D341Med (cell line): ENCODE data around the gene DNAJC25.
A peak's percentile ranks its signal among the peaks of the same experiment; 100 is the strongest.

ENCODE experiments used
- DNase-seq: peaks from one replicate; pipeline ENCODE4 v3.0.0; 2012; ENCODE audit warnings: low spot score

DNAJC25 gene

GRCh38 chr9:111627260-111627963 is 3.7 kb upstream of the DNAJC25 start:
- no peak for DNase-seq

DNA sequence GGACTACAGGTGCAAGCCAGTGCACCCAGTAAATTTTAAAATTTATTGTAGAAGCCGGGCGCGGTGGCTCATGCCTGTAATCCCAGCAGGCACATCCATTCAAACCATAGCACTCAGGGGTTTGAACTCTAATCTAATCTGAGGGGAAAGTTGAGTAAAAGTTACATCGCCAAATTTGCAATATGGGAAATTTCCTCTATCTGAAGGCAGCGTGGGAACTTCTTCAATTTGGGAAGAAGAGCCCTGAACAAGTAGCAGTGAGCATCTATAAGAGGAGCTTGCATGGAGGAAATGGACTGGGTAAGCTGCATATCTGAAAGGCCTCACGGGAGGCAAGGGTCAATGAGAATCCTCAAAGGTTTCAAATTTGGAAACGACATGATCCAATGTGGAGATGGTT is 2.7 kb upstream of the DNAJC25 start:
- no peak for DNase-seq

- DNase-seq = peak; percentile 36
Observed at GRCh38 chr9:111630182-111630963, 761 bp upstream of the DNAJC25 start.

- DNase-seq = no peak
Observed at GRCh38 chr9:111630964-111631213, 245 bp upstream of the DNAJC25 start.

DNA sequence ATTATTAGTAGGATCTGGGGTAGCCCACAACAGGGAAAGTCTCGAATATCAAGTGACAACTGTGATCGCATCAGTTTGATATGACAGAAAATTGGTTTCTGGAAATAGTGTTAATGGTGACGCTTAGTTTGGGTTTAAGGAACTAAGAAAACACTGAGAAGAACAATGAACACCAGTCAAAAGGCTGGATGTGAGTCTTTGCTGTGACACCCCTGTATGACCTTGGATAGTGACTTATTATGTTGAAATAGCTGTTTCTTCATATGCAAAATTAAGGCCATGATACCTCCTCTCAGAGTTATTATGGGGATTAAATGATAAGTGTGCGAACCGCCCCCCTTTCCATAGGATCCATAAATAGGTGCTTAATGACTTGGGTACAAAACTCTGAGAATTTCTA is 926 bp downstream of the DNAJC25 start:
- no peak for DNase-seq

DNA sequence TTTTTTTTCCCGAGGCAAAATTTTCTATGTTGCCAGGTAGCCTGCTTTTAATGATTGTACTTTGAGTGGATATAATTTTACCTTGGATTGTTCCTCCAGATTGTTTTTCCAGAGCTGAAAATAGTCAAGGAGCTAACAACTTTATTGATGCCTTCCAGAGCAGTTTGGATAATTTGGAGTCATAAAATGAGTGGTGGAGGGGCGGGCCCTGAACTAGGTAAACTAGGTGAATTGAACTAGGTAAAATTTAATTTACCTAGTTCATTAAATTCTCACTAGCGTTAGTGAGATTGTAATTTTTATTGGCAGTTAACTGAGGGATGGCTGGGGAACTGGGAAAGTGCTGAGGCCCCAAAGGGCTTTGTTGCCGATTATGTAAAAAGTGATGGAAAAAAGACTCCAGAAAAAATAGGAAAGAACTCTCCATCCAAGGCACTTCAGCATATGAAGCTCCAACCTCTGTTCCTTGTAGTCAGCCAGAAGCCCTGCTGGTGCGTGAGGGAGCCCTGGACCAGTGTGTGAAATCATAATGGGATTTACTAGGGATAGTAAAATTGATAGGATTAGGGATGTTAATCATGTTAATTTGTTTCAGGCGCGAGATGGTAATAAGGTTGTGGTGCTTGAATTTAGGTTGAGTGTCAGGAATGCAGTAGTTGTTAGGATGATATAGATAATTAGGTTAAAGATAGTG is 1.7 kb downstream of the DNAJC25 start:
- DNase-seq = peak; percentile 41

- no peak for DNase-seq
Observed at GRCh38 chr9:111633389-111633736, 2.2 kb downstream of the DNAJC25 start.

GRCh38 chr9:111634860-111635259 is 3.7 kb downstream of the DNAJC25 start:
- DNase-seq = no peak

GRCh38 chr9:111637421-111637950 is 6.4 kb downstream of the DNAJC25 start:
- no peak for DNase-seq

- no peak for DNase-seq
Observed at GRCh38 chr9:111644195-111644772, 13.2 kb downstream of the DNAJC25 start.

DNA sequence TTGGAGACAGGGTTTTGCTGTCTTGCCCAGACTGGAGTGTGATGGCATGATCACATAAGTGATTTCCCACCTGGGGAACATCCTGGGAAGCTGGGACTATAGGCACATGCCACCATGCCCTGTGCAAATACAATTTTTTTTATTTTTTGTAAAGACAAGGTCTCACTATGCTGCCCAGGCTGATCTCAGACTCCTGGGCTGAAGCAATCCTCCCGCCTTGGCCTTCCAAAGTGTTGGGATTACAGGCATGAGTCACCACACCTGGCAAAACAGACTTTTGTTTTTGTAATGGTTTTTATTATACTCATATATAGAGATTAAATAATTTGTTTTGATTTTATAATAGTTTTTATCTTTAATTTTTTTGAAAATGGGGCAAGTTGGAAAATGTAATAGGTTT is 14.7 kb downstream of the DNAJC25 start:
- no peak for DNase-seq

DNA sequence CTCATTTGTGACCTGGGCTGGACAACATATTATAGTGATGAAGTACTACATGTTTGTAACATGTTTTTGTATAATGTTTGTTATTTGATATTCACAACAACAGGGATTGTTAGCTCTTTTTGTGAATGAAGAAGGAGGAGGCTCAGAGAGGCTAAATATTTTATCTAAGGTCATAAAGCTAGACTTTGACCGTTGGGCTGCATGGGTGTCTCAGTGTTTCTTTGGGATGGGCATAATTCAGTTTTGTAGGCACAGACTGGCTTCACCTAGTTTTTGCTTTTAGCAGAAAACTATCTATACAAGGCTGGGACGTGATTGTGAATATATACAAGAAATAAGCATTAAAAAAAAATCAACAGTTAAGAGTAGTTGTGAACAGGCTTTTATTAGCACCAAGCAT is 15.3 kb downstream of the DNAJC25 start:
- DNase-seq = no peak

DNA sequence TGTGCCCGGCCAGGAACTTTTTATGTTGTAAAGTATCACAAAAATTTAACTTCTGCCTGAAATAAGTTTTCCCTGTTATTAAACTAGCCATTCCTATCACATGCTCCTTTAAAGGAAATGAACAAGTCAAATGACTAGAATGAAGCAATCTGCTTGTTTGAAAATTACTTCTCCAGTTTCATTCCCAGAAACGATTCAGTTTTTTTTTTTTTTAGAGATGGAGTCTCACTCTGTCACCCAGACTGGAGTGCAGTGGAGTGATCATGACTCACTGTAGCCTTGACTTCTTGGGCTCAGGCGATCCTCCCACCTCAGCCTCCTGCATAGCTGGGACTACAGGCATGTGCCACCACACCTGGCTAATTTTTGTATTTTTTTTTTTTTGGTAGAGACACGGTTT is 16.9 kb downstream of the DNAJC25 start:
- no peak for DNase-seq

- DNase-seq = no peak
Observed at GRCh38 chr9:111649016-111649415, 17.9 kb downstream of the DNAJC25 start.

DNA sequence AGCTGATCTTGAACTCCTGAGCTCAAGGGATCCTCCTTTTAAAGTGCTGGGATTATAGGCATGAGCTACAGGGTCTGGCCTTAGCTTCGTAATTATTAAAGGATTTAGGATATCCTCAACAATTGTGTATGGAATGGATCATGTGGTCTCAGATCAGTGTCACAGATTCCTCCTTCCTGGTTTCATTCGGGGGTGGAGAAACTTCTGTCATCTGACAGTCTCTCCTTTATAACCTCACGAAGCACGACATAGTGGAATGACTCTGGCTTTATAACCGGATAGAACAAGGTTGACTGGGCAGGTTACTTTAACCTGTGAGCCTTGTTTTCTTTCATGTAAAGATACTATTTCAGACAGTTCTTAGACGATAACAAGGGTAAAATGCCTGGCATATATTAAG is 25.9 kb downstream of the DNAJC25 start:
- DNase-seq = no peak

GRCh38 chr9:111658943-111659342 is 27.8 kb downstream of the DNAJC25 start:
- no peak for DNase-seq

- no peak for DNase-seq
Observed at GRCh38 chr9:111659691-111660090, 28.6 kb downstream of the DNAJC25 start.

DNA sequence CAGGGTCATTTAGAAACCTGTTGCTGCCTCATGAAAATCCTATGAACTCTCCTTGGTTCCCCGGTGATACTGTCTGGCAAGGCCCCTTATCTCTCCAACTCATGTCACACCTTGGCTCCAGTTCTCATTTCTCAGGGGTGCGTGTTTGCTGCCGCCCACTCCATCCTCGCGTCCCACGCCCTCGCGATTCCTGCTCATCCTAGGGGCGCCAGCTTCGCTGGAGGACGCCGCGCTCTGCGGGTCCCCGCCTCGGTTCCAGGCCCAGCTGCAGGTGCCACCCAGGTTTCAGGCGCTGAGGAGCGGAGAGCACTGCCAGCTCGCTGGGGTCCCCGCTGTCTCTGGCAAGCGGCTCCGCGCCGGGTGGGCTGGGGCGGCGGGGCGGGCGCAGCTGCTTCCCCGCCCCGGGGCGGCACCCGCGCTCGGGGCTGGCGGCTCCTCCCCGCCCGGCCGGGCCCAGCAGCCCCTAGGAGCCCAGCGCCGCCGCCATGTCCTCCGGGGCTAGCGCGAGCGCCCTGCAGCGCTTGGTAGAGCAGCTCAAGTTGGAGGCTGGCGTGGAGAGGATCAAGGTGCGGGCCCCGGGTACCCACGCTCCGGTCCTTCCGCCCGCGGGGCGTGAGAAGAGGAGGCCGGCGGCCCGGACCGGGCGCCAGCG is 30.1 kb downstream of the DNAJC25 start, which contains the start of gene GNG10:
Gene GNG10 (plus strand): TSS at position 456 of the 652 bp plus-strand sequence. CDS start 30 bp downstream, at position 486.
- peak; percentile 94 for DNase-seq

GRCh38 chr9:111661802-111662521 is 30.8 kb downstream of the DNAJC25 start:
- DNase-seq = no peak

DNA sequence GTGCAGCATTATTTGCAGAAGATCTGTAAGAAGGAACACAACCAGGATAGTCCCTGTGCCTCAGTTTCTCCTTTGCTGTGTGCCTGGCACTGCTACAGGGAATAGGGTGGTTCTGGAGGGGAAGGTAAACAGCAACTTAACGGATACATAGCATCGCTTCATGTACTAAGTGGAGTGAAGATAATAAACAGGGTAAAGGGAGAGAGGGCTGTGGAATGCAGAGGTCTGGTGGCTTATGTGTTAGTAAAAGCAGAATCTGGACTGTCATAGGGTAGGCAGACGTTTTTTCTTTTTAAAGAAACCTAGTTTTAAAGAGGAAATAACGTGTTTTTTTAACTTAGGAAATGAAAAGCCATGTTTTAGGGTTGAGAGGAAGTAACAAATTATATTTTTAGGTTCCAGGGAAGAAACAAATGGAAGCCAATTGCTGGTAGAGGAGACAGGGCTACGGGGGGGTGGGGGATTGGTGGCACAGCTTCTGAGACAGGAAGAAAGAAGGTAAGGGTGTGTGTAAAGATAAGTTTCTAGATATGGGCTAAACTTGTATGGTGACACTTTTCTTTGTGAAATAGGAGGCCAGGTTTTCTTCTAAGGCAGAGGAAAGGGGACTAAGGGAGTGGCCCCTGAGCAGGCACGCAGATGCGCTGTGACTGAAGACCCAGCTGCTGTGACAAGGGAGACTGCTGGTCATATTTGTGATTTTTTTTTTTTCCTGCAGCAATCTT is 31.6 kb downstream of the DNAJC25 start:
- no peak for DNase-seq

DNA sequence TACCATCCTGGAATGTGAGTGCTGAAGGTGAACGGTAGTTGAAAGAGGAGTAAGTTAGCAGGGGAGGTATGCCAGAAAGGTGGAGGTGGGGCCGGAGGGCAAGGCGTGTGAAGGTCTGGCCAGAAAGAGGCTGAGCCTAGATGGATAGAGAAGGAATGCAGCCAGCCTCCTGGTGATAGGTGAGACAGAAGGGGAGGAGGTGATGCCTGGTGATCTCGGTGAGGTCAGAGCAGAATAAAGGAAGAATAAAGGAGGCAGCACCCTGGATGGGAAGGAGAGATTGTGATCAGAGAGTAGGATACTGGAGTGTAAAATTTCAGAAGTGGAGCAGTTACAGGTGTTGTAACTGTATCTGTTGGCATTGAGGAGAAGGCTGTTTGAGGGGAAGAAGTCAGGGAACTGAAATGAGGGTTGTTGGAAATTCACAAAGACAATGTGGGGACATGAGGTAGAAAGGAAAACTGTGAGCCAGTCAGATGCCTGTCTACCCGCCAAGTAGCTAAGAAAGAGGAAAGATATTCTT is 32.2 kb downstream of the DNAJC25 start:
- no peak for DNase-seq
